Neural cell (in vitro differentiated cells): ENCODE data around the gene HS3ST2. TPM values are rescaled to one million over a fixed set of nuclear protein-coding genes. Genes with fewer than 3 reads are reported as not detected.

ENCODE experiments used
- H2AFZ ChIP-seq: fragments of 200-600, 300-800 bp; sonication (generic), shearing (Covaris generic); 2 replicates; pipeline ENCODE4 v1.6.0; 2014; ENCODE audit warnings: low read depth, mild to moderate bottlenecking, antibody characterized with exemption, low read length, moderate library complexity
- H3F3A ChIP-seq: fragments of 200-600 bp; shearing (Covaris generic); 2 replicates; pipeline ENCODE4 v1.6.1; 2016; ENCODE audit warnings: mild to moderate bottlenecking, moderate library complexity, mixed read lengths, antibody characterized with exemption, low read length; ENCODE audit not compliant: insufficient read depth, poor library complexity, severe bottlenecking
- H3K27ac ChIP-seq: fragments of 200-600, 300-800 bp; sonication (generic), shearing (Covaris generic); 2 replicates; pipeline ENCODE4 v1.5.1; 2014; ENCODE audit warnings: mild to moderate bottlenecking, low read length, moderate library complexity
- H3K27me3 ChIP-seq: fragments of 300-800, 200-600 bp; sonication (generic), shearing (Covaris generic); 2 replicates; pipeline ENCODE4 v1.6.0; 2014; ENCODE audit warnings: mild to moderate bottlenecking, low read depth, low read length, moderate library complexity; ENCODE audit not compliant: insufficient read depth
- H3K36me3 ChIP-seq: fragments of 300-800, 200-600 bp; sonication (generic), shearing (Covaris generic); 2 replicates; pipeline ENCODE4 v1.5.1; 2014; ENCODE audit warnings: mild to moderate bottlenecking, antibody characterized with exemption, low read length, moderate library complexity; ENCODE audit not compliant: insufficient read depth
- H3K4me2 ChIP-seq: fragments of 300-800, 200-600 bp; sonication (generic), shearing (Covaris generic); 2 replicates; pipeline ENCODE4 v1.6.0; 2014; ENCODE audit warnings: mild to moderate bottlenecking, low read length
- H3K4me3 ChIP-seq: fragments of 300-800, 200-600 bp; sonication (generic), shearing (Covaris generic); 2 replicates; pipeline ENCODE4 v1.5.1; 2014; ENCODE audit warnings: mild to moderate bottlenecking, low read length, moderate library complexity
- H3K79me2 ChIP-seq: fragments of 200-600 bp; shearing (Covaris generic); replicated peaks from 2 replicates; pipeline ENCODE4 v1.6.0; 2014; ENCODE audit warnings: mild to moderate bottlenecking, low read length, moderate library complexity; ENCODE audit not compliant: insufficient read depth
- H3K9ac ChIP-seq: fragments of 300-800, 200-600 bp; sonication (generic), shearing (Covaris generic); 2 replicates; pipeline ENCODE4 v1.6.1; 2016; ENCODE audit warnings: mild to moderate bottlenecking, low read length, mixed read lengths
- H3K9me2 ChIP-seq: fragments of 200-600 bp; shearing (Covaris generic); 2 replicates; pipeline ENCODE4 v1.6.1; 2016; ENCODE audit warnings: mild to moderate bottlenecking, low read length, mixed read lengths; ENCODE audit not compliant: insufficient read depth
- H3K9me3 ChIP-seq: fragments of 200-600, 300-800 bp; sonication (generic), shearing (Covaris generic); 2 replicates; pipeline ENCODE4 v1.6.1; 2016; ENCODE audit warnings: mild to moderate bottlenecking, mixed run types, low read length, moderate library complexity, mixed read lengths
- H4K20me1 ChIP-seq: fragments of 200-600 bp; shearing (Covaris generic); 2 replicates; pipeline ENCODE4 v1.6.1; 2016; ENCODE audit warnings: mild to moderate bottlenecking, mixed run types; ENCODE audit not compliant: insufficient read depth
- EP300 ChIP-seq: fragments of 450-650 bp; conservative IDR thresholded peaks from 2 replicates; pipeline ENCODE4 v1.6.1; 2014; ENCODE audit warnings: antibody characterized with exemption, mild to moderate bottlenecking, moderate library complexity; ENCODE audit not compliant: poor library complexity, severe bottlenecking
- EZH2 ChIP-seq: fragments of 200-600, 300-800 bp; shearing (Covaris generic), sonication (generic); IDR thresholded peaks from 2 replicates; pipeline ENCODE4 v1.6.1; 2014; ENCODE audit warnings: antibody characterized with exemption, low read length, borderline replicate concordance, mild to moderate bottlenecking; ENCODE audit not compliant: insufficient read depth, poor library complexity, severe bottlenecking
- MXI1 ChIP-seq: fragments of 450-650 bp; conservative IDR thresholded peaks from 2 replicates; pipeline ENCODE4 v1.6.1; 2014; ENCODE audit warnings: antibody characterized with exemption, mild to moderate bottlenecking; ENCODE audit not compliant: poor library complexity, severe bottlenecking
- POLR2AphosphoS5 ChIP-seq: IDR thresholded peaks from 2 replicates; pipeline ENCODE4 v1.6.1; 2012
- RAD21 ChIP-seq: fragments of 450-650 bp; conservative IDR thresholded peaks from 2 replicates; pipeline ENCODE4 v1.6.1; 2014; ENCODE audit warnings: antibody characterized with exemption, mild to moderate bottlenecking, moderate library complexity
- SMC3 ChIP-seq: fragments of 450-650 bp; conservative IDR thresholded peaks from 2 replicates; pipeline ENCODE4 v1.6.1; 2014; ENCODE audit warnings: antibody characterized with exemption, mild to moderate bottlenecking, moderate library complexity; ENCODE audit not compliant: poor library complexity
- TAF1 ChIP-seq: IDR thresholded peaks from 2 replicates; pipeline ENCODE4 v1.6.1; 2012; ENCODE audit warnings: low read depth
- polyA plus RNA-seq: library from polyadenylated mRNA; depleted of rRNA; stranded (reverse); fragments of >200 nt; gene quantifications from 2 replicates; pipeline ENCODE4 v1.2.3, GENCODE V29; 2014
- TF ChIP-seq, protein P1 (sequence below): IDR thresholded peaks from 2 replicates; pipeline ENCODE4 v1.6.1; 2012; ENCODE audit warnings: borderline replicate concordance
- TF ChIP-seq, protein P2 (sequence below): fragments of 450-650 bp; IDR thresholded peaks from 2 replicates; pipeline ENCODE4 v1.5.1; 2014; ENCODE audit warnings: antibody characterized with exemption, mild to moderate bottlenecking, moderate library complexity; ENCODE audit not compliant: poor library complexity, severe bottlenecking

HS3ST2 gene
- polyA plus RNA-seq, 1 donor from 2014 or later = 3.0 TPM

DNA sequence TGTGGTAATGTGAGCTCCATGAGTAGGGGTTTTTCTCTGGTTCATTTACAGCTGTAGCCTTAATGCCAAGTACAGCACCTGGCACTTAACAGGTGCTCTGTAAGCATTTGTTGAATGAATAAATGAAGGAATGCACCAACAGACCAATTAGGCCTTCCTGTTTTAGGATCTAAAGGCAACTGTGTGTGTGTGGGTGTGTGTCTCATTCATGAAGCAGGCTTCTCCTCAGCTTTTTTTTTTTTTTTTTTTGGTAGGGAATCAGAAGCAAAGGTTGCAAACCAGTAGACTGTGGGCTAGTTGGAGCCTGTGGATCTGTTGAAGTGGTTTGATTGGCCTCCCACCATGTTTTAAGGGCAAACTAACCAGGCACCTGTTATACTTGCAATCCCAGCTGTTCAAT is 48.1 kb downstream of the HS3ST2 start:
- Histone ChIP-seq H3K79me2 (no peaks in the 10 kb centered on the region), H3K9me3 (no peaks in the 10 kb centered on the region), H3K9ac (no peak overlapping the region), H3K27me3 (no peaks in the 10 kb centered on the region), H4K20me1 (no peaks in the 10 kb centered on the region), H3K9me2 (no peaks in the 10 kb centered on the region), H2AFZ (no peak overlapping the region), H3F3A (no peaks in the 10 kb centered on the region), H3K4me2 (no peak overlapping the region), H3K27ac (no peak overlapping the region), H3K4me3 (no peak overlapping the region), H3K36me3 (no peaks in the 10 kb centered on the region)
- TF ChIP-seq EP300 (no peak), MXI1 (no peak), RAD21 (no peak), SMC3 (no peak)
- TF ChIP-seq, protein P1, sequence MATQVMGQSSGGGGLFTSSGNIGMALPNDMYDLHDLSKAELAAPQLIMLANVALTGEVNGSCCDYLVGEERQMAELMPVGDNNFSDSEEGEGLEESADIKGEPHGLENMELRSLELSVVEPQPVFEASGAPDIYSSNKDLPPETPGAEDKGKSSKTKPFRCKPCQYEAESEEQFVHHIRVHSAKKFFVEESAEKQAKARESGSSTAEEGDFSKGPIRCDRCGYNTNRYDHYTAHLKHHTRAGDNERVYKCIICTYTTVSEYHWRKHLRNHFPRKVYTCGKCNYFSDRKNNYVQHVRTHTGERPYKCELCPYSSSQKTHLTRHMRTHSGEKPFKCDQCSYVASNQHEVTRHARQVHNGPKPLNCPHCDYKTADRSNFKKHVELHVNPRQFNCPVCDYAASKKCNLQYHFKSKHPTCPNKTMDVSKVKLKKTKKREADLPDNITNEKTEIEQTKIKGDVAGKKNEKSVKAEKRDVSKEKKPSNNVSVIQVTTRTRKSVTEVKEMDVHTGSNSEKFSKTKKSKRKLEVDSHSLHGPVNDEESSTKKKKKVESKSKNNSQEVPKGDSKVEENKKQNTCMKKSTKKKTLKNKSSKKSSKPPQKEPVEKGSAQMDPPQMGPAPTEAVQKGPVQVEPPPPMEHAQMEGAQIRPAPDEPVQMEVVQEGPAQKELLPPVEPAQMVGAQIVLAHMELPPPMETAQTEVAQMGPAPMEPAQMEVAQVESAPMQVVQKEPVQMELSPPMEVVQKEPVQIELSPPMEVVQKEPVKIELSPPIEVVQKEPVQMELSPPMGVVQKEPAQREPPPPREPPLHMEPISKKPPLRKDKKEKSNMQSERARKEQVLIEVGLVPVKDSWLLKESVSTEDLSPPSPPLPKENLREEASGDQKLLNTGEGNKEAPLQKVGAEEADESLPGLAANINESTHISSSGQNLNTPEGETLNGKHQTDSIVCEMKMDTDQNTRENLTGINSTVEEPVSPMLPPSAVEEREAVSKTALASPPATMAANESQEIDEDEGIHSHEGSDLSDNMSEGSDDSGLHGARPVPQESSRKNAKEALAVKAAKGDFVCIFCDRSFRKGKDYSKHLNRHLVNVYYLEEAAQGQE = no peak
- TF ChIP-seq, protein P2, sequence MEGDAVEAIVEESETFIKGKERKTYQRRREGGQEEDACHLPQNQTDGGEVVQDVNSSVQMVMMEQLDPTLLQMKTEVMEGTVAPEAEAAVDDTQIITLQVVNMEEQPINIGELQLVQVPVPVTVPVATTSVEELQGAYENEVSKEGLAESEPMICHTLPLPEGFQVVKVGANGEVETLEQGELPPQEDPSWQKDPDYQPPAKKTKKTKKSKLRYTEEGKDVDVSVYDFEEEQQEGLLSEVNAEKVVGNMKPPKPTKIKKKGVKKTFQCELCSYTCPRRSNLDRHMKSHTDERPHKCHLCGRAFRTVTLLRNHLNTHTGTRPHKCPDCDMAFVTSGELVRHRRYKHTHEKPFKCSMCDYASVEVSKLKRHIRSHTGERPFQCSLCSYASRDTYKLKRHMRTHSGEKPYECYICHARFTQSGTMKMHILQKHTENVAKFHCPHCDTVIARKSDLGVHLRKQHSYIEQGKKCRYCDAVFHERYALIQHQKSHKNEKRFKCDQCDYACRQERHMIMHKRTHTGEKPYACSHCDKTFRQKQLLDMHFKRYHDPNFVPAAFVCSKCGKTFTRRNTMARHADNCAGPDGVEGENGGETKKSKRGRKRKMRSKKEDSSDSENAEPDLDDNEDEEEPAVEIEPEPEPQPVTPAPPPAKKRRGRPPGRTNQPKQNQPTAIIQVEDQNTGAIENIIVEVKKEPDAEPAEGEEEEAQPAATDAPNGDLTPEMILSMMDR = no peak

DNA sequence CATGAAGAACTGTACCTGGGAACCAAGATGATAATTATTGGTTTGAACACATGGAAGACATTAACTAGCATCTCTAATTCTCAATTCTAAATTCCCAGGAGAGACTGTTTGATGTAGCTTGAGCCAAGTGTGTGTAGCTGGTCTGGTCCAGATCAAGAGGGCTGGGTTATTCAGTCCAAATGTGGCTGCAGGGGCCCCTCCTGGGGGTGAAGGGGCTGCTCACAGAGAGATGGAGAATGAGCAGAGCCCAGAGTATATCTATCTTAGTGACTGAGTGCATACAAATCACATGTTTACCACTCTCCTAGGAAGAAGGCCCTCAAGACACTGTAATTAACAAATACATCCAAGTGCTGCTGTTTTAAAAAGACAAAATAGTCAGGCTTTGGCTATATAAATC is 50.4 kb downstream of the HS3ST2 start:
- no peaks in the 10 kb centered on the region for H3K79me2 ChIP-seq
- H4K20me1 ChIP-seq = no peaks in the 10 kb centered on the region
- TF ChIP-seq, protein P2 = no peak
- TF ChIP-seq EZH2 = no peak
- no peak for TF ChIP-seq SMC3
- no peak for TF ChIP-seq MXI1
- TF ChIP-seq EP300 = no peak
- TF ChIP-seq POLR2AphosphoS5 = no peak
- no peak for TF ChIP-seq TAF1
- H3K27me3 ChIP-seq = no peaks in the 10 kb centered on the region
- no peak overlapping the region for H3K9ac ChIP-seq
- no peak overlapping the region for H3K4me2 ChIP-seq
- no peaks in the 10 kb centered on the region for H3K36me3 ChIP-seq
- no peak overlapping the region for H3K4me3 ChIP-seq
- no peak overlapping the region for H3K27ac ChIP-seq
- no peaks in the 10 kb centered on the region for H3K9me3 ChIP-seq
- no peak overlapping the region for H2AFZ ChIP-seq
- no peaks in the 10 kb centered on the region for H3F3A ChIP-seq
- no peaks in the 10 kb centered on the region for H3K9me2 ChIP-seq
